OCI-LY1 (cell line): Measurements from ENCODE around the gene CTF1.

Source experiments
- H2AFZ ChIP-seq: fragments of 200-600 bp; sonication (generic), shearing (Covaris generic); 2 replicates; pipeline ENCODE4 v1.6.0; 2014; ENCODE audit warnings: antibody characterized with exemption, mild to moderate bottlenecking, low read length
- H3F3A ChIP-seq: fragments of 200-600 bp; sonication (generic), shearing (Covaris generic); 2 replicates; pipeline ENCODE4 v1.6.0; 2014; ENCODE audit warnings: mild to moderate bottlenecking, antibody characterized with exemption, low read length, moderate library complexity; ENCODE audit not compliant: insufficient read depth
- H3K27ac ChIP-seq: fragments of 200-600 bp; sonication (generic); 2 replicates; pipeline ENCODE4 v1.5.1; 2014; ENCODE audit warnings: low read length, mixed run types, mild to moderate bottlenecking, low read depth; ENCODE audit not compliant: poor library complexity, severe bottlenecking
- H3K27me3 ChIP-seq: fragments of 200-600 bp; sonication (generic); 2 replicates; pipeline ENCODE4 v1.6.0; 2014; ENCODE audit warnings: antibody characterized with exemption, mild to moderate bottlenecking, low read length, moderate library complexity; ENCODE audit not compliant: insufficient read depth
- H3K36me3 ChIP-seq: fragments of 200-600 bp; sonication (generic); 2 replicates; pipeline ENCODE4 v1.6.1; 2014; ENCODE audit warnings: mild to moderate bottlenecking, antibody characterized with exemption, low read length, moderate library complexity, mixed read lengths; ENCODE audit not compliant: insufficient read depth
- H3K4me1 ChIP-seq: fragments of 200-600 bp; sonication (generic); 2 replicates; pipeline ENCODE4 v1.5.1; 2014; ENCODE audit warnings: mild to moderate bottlenecking, low read length, moderate library complexity; ENCODE audit not compliant: insufficient read depth, severe bottlenecking
- H3K4me2 ChIP-seq: fragments of 200-600 bp; sonication (generic), shearing (Covaris generic); 2 replicates; pipeline ENCODE4 v1.6.1; 2014; ENCODE audit warnings: low read length
- H3K4me3 ChIP-seq: fragments of 200-600 bp; sonication (generic); 2 replicates; pipeline ENCODE4 v1.5.1; 2014; ENCODE audit warnings: low read length, low read depth, mild to moderate bottlenecking, mixed read lengths; ENCODE audit not compliant: poor library complexity, severe bottlenecking
- H3K79me2 ChIP-seq: fragments of 200-600 bp; shearing (Covaris generic); 2 replicates; pipeline ENCODE4 v1.6.1; 2016; ENCODE audit warnings: mixed run types, low read length, mixed read lengths; ENCODE audit not compliant: insufficient read depth
- H3K9ac ChIP-seq: fragments of 200-600 bp; sonication (generic), shearing (Covaris generic); 2 replicates; pipeline ENCODE4 v1.6.1; 2014; ENCODE audit warnings: mild to moderate bottlenecking, low read length, mixed read lengths
- H3K9me2 ChIP-seq: fragments of 200-600 bp; sonication (generic), shearing (Covaris generic); 2 replicates; pipeline ENCODE4 v1.6.1; 2014; ENCODE audit warnings: low read depth, mild to moderate bottlenecking, low read length, mixed read lengths
- H3K9me3 ChIP-seq: fragments of 200-600 bp; shearing (Covaris generic); 2 replicates; pipeline ENCODE4 v1.6.1; 2014; ENCODE audit warnings: low read length, mixed read lengths
- H4K20me1 ChIP-seq: fragments of 200-600 bp; sonication (generic), shearing (Covaris generic); 2 replicates; pipeline ENCODE4 v1.6.0; 2016; ENCODE audit warnings: mild to moderate bottlenecking, low read length; ENCODE audit not compliant: insufficient read depth
- CTCF ChIP-seq: fragments of 200-600 bp; sonication (generic), shearing (Covaris generic); IDR thresholded peaks from 2 replicates; pipeline ENCODE4 v1.5.1; 2017; ENCODE audit warnings: mild to moderate bottlenecking, antibody characterized with exemption, low read length, moderate library complexity, mixed read lengths
- EZH2 ChIP-seq: fragments of 200-600 bp; sonication (generic), shearing (Covaris generic); IDR thresholded peaks from 2 replicates; pipeline ENCODE4 v1.8.0; 2017; ENCODE audit warnings: borderline replicate concordance, mixed run types, mild to moderate bottlenecking, antibody characterized with exemption, low read length, moderate library complexity, mixed read lengths

The CTF1 gene, protein sequence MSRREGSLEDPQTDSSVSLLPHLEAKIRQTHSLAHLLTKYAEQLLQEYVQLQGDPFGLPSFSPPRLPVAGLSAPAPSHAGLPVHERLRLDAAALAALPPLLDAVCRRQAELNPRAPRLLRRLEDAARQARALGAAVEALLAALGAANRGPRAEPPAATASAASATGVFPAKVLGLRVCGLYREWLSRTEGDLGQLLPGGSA

GRCh38 chr16:30896261-30896888 lies at the start of gene CTF1:
Gene CTF1, plus strand, starts transcription at chr16:30896614. Its CDS starts 30 bp downstream, at chr16:30896644.
- TF ChIP-seq EZH2 (no peak), CTCF (no peak)
- peaks cover 50% of the 10 kb centered on the region for H3K4me1 ChIP-seq
- peak within 1 kb of the TSS; percentile 70 for H3K9ac ChIP-seq

GRCh38 chr16:30846649-30847402 lies 49.6 kb upstream of the CTF1 start:
- H3K9me2 ChIP-seq = no peaks in the 10 kb centered on the region
- no peak overlapping the region for H3K4me2 ChIP-seq
- H3K4me3 ChIP-seq = no peak overlapping the region
- H3K4me1 ChIP-seq = peaks cover 7% of the 10 kb centered on the region
- no peaks in the 10 kb centered on the region for H3K36me3 ChIP-seq
- TF ChIP-seq EZH2 (no peak), CTCF (no peak)
- no peaks in the 10 kb centered on the region for H3F3A ChIP-seq
- no peak overlapping the region for H2AFZ ChIP-seq
- no peaks in the 10 kb centered on the region for H4K20me1 ChIP-seq
- no peaks in the 10 kb centered on the region for H3K27me3 ChIP-seq
- no peak overlapping the region for H3K27ac ChIP-seq
- no peak overlapping the region for H3K9ac ChIP-seq
- H3K79me2 ChIP-seq = no peaks in the 10 kb centered on the region
- peaks cover 3% of the 10 kb centered on the region; the same call in 1 of the 2 replicates for H3K9me3 ChIP-seq

More at GRCh38 chr16:30896261-30896888, at the start of gene CTF1:
- H3K9me2 ChIP-seq = no peaks in the 10 kb centered on the region
- H3K36me3 ChIP-seq = peaks cover 4% of the 10 kb centered on the region; the same call in 1 of the 2 replicates
- no peaks in the 10 kb centered on the region for H3K9me3 ChIP-seq
- peak within 1 kb of the TSS; percentile 62 for H3K4me3 ChIP-seq
- H3K27ac ChIP-seq = peak within 1 kb of the TSS; percentile 87
- H2AFZ ChIP-seq = no peak within 1 kb of the TSS
- H3K4me2 ChIP-seq = peak within 1 kb of the TSS; percentile 75
- no peaks in the 10 kb centered on the region for H3K27me3 ChIP-seq
- 0 out of 2 replicates have a peak, but pooled peaks cover 8% of the 10 kb centered on the region for H3F3A ChIP-seq
- no peaks in the 10 kb centered on the region for H4K20me1 ChIP-seq
- H3K79me2 ChIP-seq = no peaks in the 10 kb centered on the region

- no peaks in the 10 kb centered on the region; the same call in 1 of the 2 replicates for H3K36me3 ChIP-seq
- no peaks in the 10 kb centered on the region for H3K9me2 ChIP-seq
- no peak overlapping the region for H2AFZ ChIP-seq
- no peak overlapping the region for H3K9ac ChIP-seq
- no peaks in the 10 kb centered on the region for H3F3A ChIP-seq
- no peak overlapping the region for H3K27ac ChIP-seq
- H3K4me3 ChIP-seq = no peak overlapping the region
- no peak overlapping the region for H3K4me2 ChIP-seq
- TF ChIP-seq EZH2 = no peak
- TF ChIP-seq CTCF = no peak
- H3K9me3 ChIP-seq = no peaks in the 10 kb centered on the region
- no peaks in the 10 kb centered on the region for H3K27me3 ChIP-seq
- peaks cover 1% of the 10 kb centered on the region for H3K4me1 ChIP-seq
- H3K79me2 ChIP-seq = no peaks in the 10 kb centered on the region
- H4K20me1 ChIP-seq = no peaks in the 10 kb centered on the region
Measured at GRCh38 chr16:30850246-30850645, 46.2 kb upstream of the CTF1 start.
